Measurements from ENCODE around the gene CASTOR1. TPM values are rescaled to one million over a fixed set of nuclear protein-coding genes. Genes with fewer than 3 reads are reported as not detected.
"Not testable (repeated sequence)": the region's sequence is repeated elsewhere in the genome, so short reads cannot be mapped to it uniquely, and the experiment has no call there.

The CASTOR1 gene
- total RNA-seq (2014; rRNA removed; shearing (Covaris generic); ENCODE audit: low replicate concordance): 3.2 and 8.4 TPM in 2 replicates

- Histone ChIP-seq H3K36me3 (ENCODE audit: insufficient read depth, low read length) (no peaks in the 10 kb centered on the region), H2AFZ (ENCODE audit: low read length) (peak within 1 kb of the TSS; percentile 80; the same call in 1 of the 2 replicates), H3K9me2 (replicated peaks; ENCODE audit: insufficient read depth, low read length) (no peaks in the 10 kb centered on the region), H3K27me3 (ENCODE audit: low read length) (no peaks in the 10 kb centered on the region), H3K4me3 (ENCODE audit: low read length) (peak within 1 kb of the TSS; percentile 88), H3K79me2 (ENCODE audit: low read length) (no peaks in the 10 kb centered on the region), H3K9me3 (ENCODE audit: low read length) (no peaks in the 10 kb centered on the region), H3K4me1 (ENCODE audit: low read length) (peaks cover 45% of the 10 kb centered on the region), H3K9ac (ENCODE audit: low read length) (peak within 1 kb of the TSS; percentile 80), H3K27ac (ENCODE audit: low read length) (peak within 1 kb of the TSS; percentile 92), H4K20me1 (ENCODE audit: insufficient read depth, low read depth, low read length) (peaks cover 4% of the 10 kb centered on the region; the same call in 1 of the 2 replicates), H3K4me2 (ENCODE audit: low read depth, low read length, poor library complexity, severe bottlenecking) (peak within 1 kb of the TSS; percentile 88)
- peak; percentile 96 for DNase-seq
These were observed at the start of gene CASTOR1 for GRCh38 chr22:30289141-30289979. CASTOR1 (minus strand) TSS chr22:30289505; CDS start chr22:30289497, 8 bp downstream.

- no peak for DNase-seq
- Histone ChIP-seq H3K4me1 (ENCODE audit: low read length) (no peaks in the 10 kb centered on the region), H3K9me3 (ENCODE audit: low read length) (no peaks in the 10 kb centered on the region), H3K4me3 (ENCODE audit: low read length) (no peak overlapping the region), H3K27me3 (ENCODE audit: low read length) (no peaks in the 10 kb centered on the region), H3K36me3 (ENCODE audit: insufficient read depth, low read length) (peaks cover 47% of the 10 kb centered on the region), H2AFZ (ENCODE audit: low read length) (no peak overlapping the region), H4K20me1 (ENCODE audit: insufficient read depth, low read depth, low read length) (no peaks in the 10 kb centered on the region), H3K9me2 (replicated peaks; ENCODE audit: insufficient read depth, low read length) (no peaks in the 10 kb centered on the region), H3K79me2 (ENCODE audit: low read length) (no peaks in the 10 kb centered on the region), H3K27ac (ENCODE audit: low read length) (no peak overlapping the region), H3K4me2 (ENCODE audit: low read depth, low read length, poor library complexity, severe bottlenecking) (no peak overlapping the region), H3K9ac (ENCODE audit: low read length) (no peak overlapping the region)
These were observed 49.5 kb upstream of the CASTOR1 start for GRCh38 chr22:30338802-30339201.

- not testable (repeated sequence) for H2AFZ ChIP-seq (ENCODE audit: low read length); H3K4me3 ChIP-seq (ENCODE audit: low read length); H4K20me1 ChIP-seq (ENCODE audit: insufficient read depth, low read depth, low read length); DNase-seq; H3K79me2 ChIP-seq (ENCODE audit: low read length); H3K4me2 ChIP-seq (ENCODE audit: low read depth, low read length, poor library complexity, severe bottlenecking); H3K9me2 ChIP-seq (replicated peaks; ENCODE audit: insufficient read depth, low read length); H3K4me1 ChIP-seq (ENCODE audit: low read length); H3K9ac ChIP-seq (ENCODE audit: low read length); H3K27me3 ChIP-seq (ENCODE audit: low read length); H3K27ac ChIP-seq (ENCODE audit: low read length); H3K9me3 ChIP-seq (ENCODE audit: low read length)
- H3K36me3 ChIP-seq (ENCODE audit: insufficient read depth, low read length): peaks cover 47% of the 10 kb centered on the region
These were observed 49.0 kb upstream of the CASTOR1 start for GRCh38 chr22:30338341-30338740.

GRCh38 chr22:30337461-30337778 is 48.1 kb upstream of the CASTOR1 start:
- Histone ChIP-seq H2AFZ (ENCODE audit: low read length) (no peak overlapping the region), H3K4me3 (ENCODE audit: low read length) (no peak overlapping the region), H3K4me2 (ENCODE audit: low read depth, low read length, poor library complexity, severe bottlenecking) (no peak overlapping the region), H3K4me1 (ENCODE audit: low read length) (no peaks in the 10 kb centered on the region), H3K27ac (ENCODE audit: low read length) (no peak overlapping the region), H3K36me3 (ENCODE audit: insufficient read depth, low read length) (peaks cover 49% of the 10 kb centered on the region), H3K9ac (ENCODE audit: low read length) (no peak overlapping the region), H3K79me2 (ENCODE audit: low read length) (no peaks in the 10 kb centered on the region), H3K27me3 (ENCODE audit: low read length) (no peaks in the 10 kb centered on the region), H3K9me2 (replicated peaks; ENCODE audit: insufficient read depth, low read length) (no peaks in the 10 kb centered on the region), H4K20me1 (ENCODE audit: insufficient read depth, low read depth, low read length) (no peaks in the 10 kb centered on the region), H3K9me3 (ENCODE audit: low read length) (no peaks in the 10 kb centered on the region)
- no peak for DNase-seq

- peaks cover 50% of the 10 kb centered on the region for H3K36me3 ChIP-seq (ENCODE audit: insufficient read depth, low read length)
- H3K4me1 ChIP-seq (ENCODE audit: low read length): no peaks in the 10 kb centered on the region
- no peak overlapping the region for H3K27ac ChIP-seq (ENCODE audit: low read length)
- H2AFZ ChIP-seq (ENCODE audit: low read length): no peak overlapping the region
- no peaks in the 10 kb centered on the region for H4K20me1 ChIP-seq (ENCODE audit: insufficient read depth, low read depth, low read length)
- no peaks in the 10 kb centered on the region for H3K79me2 ChIP-seq (ENCODE audit: low read length)
- H3K9me2 ChIP-seq (replicated peaks; ENCODE audit: insufficient read depth, low read length): no peaks in the 10 kb centered on the region
- no peaks in the 10 kb centered on the region for H3K9me3 ChIP-seq (ENCODE audit: low read length)
- no peak overlapping the region for H3K4me3 ChIP-seq (ENCODE audit: low read length)
- H3K27me3 ChIP-seq (ENCODE audit: low read length): no peaks in the 10 kb centered on the region
- no peak overlapping the region for H3K9ac ChIP-seq (ENCODE audit: low read length)
- DNase-seq: no peak
- no peak overlapping the region for H3K4me2 ChIP-seq (ENCODE audit: low read depth, low read length, poor library complexity, severe bottlenecking)
These were observed 47.6 kb upstream of the CASTOR1 start for GRCh38 chr22:30336752-30337460.

- H3K27ac ChIP-seq (ENCODE audit: low read length): no peak overlapping the region
- no peaks in the 10 kb centered on the region for H3K79me2 ChIP-seq (ENCODE audit: low read length)
- H3K4me1 ChIP-seq (ENCODE audit: low read length): no peaks in the 10 kb centered on the region
- no peak overlapping the region for H3K9ac ChIP-seq (ENCODE audit: low read length)
- H3K9me3 ChIP-seq (ENCODE audit: low read length): no peaks in the 10 kb centered on the region
- H2AFZ ChIP-seq (ENCODE audit: low read length): no peak overlapping the region
- no peaks in the 10 kb centered on the region for H3K9me2 ChIP-seq (replicated peaks; ENCODE audit: insufficient read depth, low read length)
- no peak overlapping the region for H3K4me3 ChIP-seq (ENCODE audit: low read length)
- no peak for DNase-seq
- H3K36me3 ChIP-seq (ENCODE audit: insufficient read depth, low read length): peaks cover 50% of the 10 kb centered on the region
- no peaks in the 10 kb centered on the region for H3K27me3 ChIP-seq (ENCODE audit: low read length)
- H4K20me1 ChIP-seq (ENCODE audit: insufficient read depth, low read depth, low read length): no peaks in the 10 kb centered on the region
- H3K4me2 ChIP-seq (ENCODE audit: low read depth, low read length, poor library complexity, severe bottlenecking): no peak overlapping the region
These were observed 45.9 kb upstream of the CASTOR1 start for GRCh38 chr22:30335236-30335635.

- no peak overlapping the region for H3K9ac ChIP-seq (ENCODE audit: low read length)
- H3K4me2 ChIP-seq (ENCODE audit: low read depth, low read length, poor library complexity, severe bottlenecking): no peak overlapping the region
- no peak overlapping the region for H2AFZ ChIP-seq (ENCODE audit: low read length)
- no peaks in the 10 kb centered on the region for H3K79me2 ChIP-seq (ENCODE audit: low read length)
- no peak overlapping the region for H3K27ac ChIP-seq (ENCODE audit: low read length)
- no peak for DNase-seq
- no peaks in the 10 kb centered on the region for H3K9me3 ChIP-seq (ENCODE audit: low read length)
- H3K4me3 ChIP-seq (ENCODE audit: low read length): no peak overlapping the region
- H3K36me3 ChIP-seq (ENCODE audit: insufficient read depth, low read length): peaks cover 45% of the 10 kb centered on the region
- H3K4me1 ChIP-seq (ENCODE audit: low read length): no peaks in the 10 kb centered on the region
- H4K20me1 ChIP-seq (ENCODE audit: insufficient read depth, low read depth, low read length): no peaks in the 10 kb centered on the region
- H3K27me3 ChIP-seq (ENCODE audit: low read length): no peaks in the 10 kb centered on the region
- H3K9me2 ChIP-seq (replicated peaks; ENCODE audit: insufficient read depth, low read length): no peaks in the 10 kb centered on the region
These were observed 45.3 kb upstream of the CASTOR1 start for GRCh38 chr22:30334646-30335045.

- H3K36me3 ChIP-seq (ENCODE audit: insufficient read depth, low read length): peaks cover 41% of the 10 kb centered on the region
- no peaks in the 10 kb centered on the region for H3K79me2 ChIP-seq (ENCODE audit: low read length)
- H3K9me2 ChIP-seq (replicated peaks; ENCODE audit: insufficient read depth, low read length): no peaks in the 10 kb centered on the region
- H3K9me3 ChIP-seq (ENCODE audit: low read length): no peaks in the 10 kb centered on the region
- H3K4me1 ChIP-seq (ENCODE audit: low read length): no peaks in the 10 kb centered on the region
- H3K4me3 ChIP-seq (ENCODE audit: low read length): no peak overlapping the region
- H3K4me2 ChIP-seq (ENCODE audit: low read depth, low read length, poor library complexity, severe bottlenecking): no peak overlapping the region
- no peaks in the 10 kb centered on the region for H4K20me1 ChIP-seq (ENCODE audit: insufficient read depth, low read depth, low read length)
- no peak overlapping the region for H2AFZ ChIP-seq (ENCODE audit: low read length)
- no peak overlapping the region for H3K27ac ChIP-seq (ENCODE audit: low read length)
- no peaks in the 10 kb centered on the region for H3K27me3 ChIP-seq (ENCODE audit: low read length)
- DNase-seq: no peak
- H3K9ac ChIP-seq (ENCODE audit: low read length): no peak overlapping the region
These were observed 44.4 kb upstream of the CASTOR1 start for GRCh38 chr22:30333707-30334087.

Measured in Karpas-422 (cell line).